Spleen (tissue), 11 donors: ENCODE results near the gene FAM114A1. TPM values are rescaled to one million over a fixed set of nuclear protein-coding genes. Genes with fewer than 3 reads are reported as not detected.

ENCODE experiments used
- DNase-seq: peaks from one replicate; pipeline ENCODE4 v3.0.0-alpha.2; 2020
- H3K27ac ChIP-seq, 8 donors: fragments of 200-600 bp; sonication (generic) in 7 of 8; 1 replicate in 4 of 8; 2 replicates in 4 of 8; pipeline versions ENCODE4 v1.5.0 to v1.8.0; 2016 to 2021; ENCODE audit warnings: inconsistent platforms in 4 of 8, mild to moderate bottlenecking in 4 of 8, moderate library complexity in 1 of 8
- H3K27me3 ChIP-seq, 7 donors: fragments of 200-600 bp; sonication (generic) in 6 of 7; replicated peaks in 1 of 7; 1 replicate in 4 of 7; 2 replicates in 3 of 7; pipeline versions ENCODE4 v1.5.0 to v1.8.0; 2016 to 2021; ENCODE audit warnings: inconsistent platforms in 3 of 7, mild to moderate bottlenecking in 1 of 7
- H3K36me3 ChIP-seq, 6 donors: fragments of 200-600 bp; sonication (generic) in 5 of 6; 1 replicate in 4 of 6; 2 replicates in 2 of 6; pipeline versions ENCODE4 v1.5.0 to v1.8.0; 2016 to 2021; ENCODE audit warnings: inconsistent platforms in 2 of 6
- H3K4me1 ChIP-seq, 6 donors: fragments of 200-600 bp; sonication (generic) in 5 of 6; 1 replicate in 3 of 6; 2 replicates in 3 of 6; pipeline versions ENCODE4 v1.5.0 to v1.8.0; 2016 to 2021; ENCODE audit warnings: inconsistent platforms in 3 of 6
- H3K4me3 ChIP-seq, 8 donors: fragments of 200-600 bp; sonication (generic) in 7 of 8; 1 replicate in 4 of 8; 2 replicates in 4 of 8; pipeline versions ENCODE4 v1.5.0 to v1.8.0; 2016 to 2021; ENCODE audit warnings: inconsistent platforms in 4 of 8, mild to moderate bottlenecking in 4 of 8, moderate library complexity in 2 of 8
- H3K9me3 ChIP-seq, 8 donors: fragments of 200-600 bp; sonication (generic) in 7 of 8; 1 replicate in 4 of 8; 2 replicates in 4 of 8; pipeline versions ENCODE4 v1.5.0 to v1.8.0; 2016 to 2021; ENCODE audit warnings: inconsistent platforms in 4 of 8
- CTCF ChIP-seq, 11 experiments: fragments of 200-600 bp in 7 of 11; fragments of 450-650 bp in 4 of 11; sonication (generic) in 4 of 11; IDR thresholded peaks in 8 of 11; conservative IDR thresholded peaks in 3 of 11; 1 replicate in 7 of 11; 2 replicates in 4 of 11; pipeline versions ENCODE4 v1.4.0 to v1.8.0; 2016 to 2021; ENCODE audit warnings: antibody characterized with exemption in 11 of 11, inconsistent platforms in 4 of 11, mild to moderate bottlenecking in 1 of 11
- POLR2A ChIP-seq, 3 donors: fragments of 450-650 bp; IDR thresholded peaks; one replicate each; pipeline ENCODE4 v1.5.1; 2017; ENCODE audit warnings: antibody characterized with exemption in 3 of 3, mild to moderate bottlenecking in 1 of 3
- POLR2AphosphoS5 ChIP-seq, 3 donors: sonication (generic); formaldehyde crosslinking; IDR thresholded peaks; one replicate each; pipeline ENCODE4 v1.5.1; 2017; ENCODE audit warnings: antibody characterized with exemption in 3 of 3
- WGBS, 5 donors: extraction: QIAGEN DNeasy Blood & Tissue Kit in 3 of 5; methylation state at CpG; one replicate each; pipeline versions ENCODE4 v1.1.5 to v1.1.7; 2013 to 2018; 5-methylcytosine and 5-hydroxymethylcytosine counted together
- intact Hi-C: fragments of 100-400 bp; cut with DNase I; formaldehyde crosslinking; loops from one replicate; pipeline ENCODE4 v1.15.0; 2023; ENCODE audit warnings: low total_unique reads
- polyA plus RNA-seq, 3 donors: library from polyadenylated mRNA; stranded (reverse); fragments of 200-250 nt; gene quantifications; one replicate each; pipeline ENCODE4 v1.2.1, GENCODE V29; 2013
- total RNA-seq, 7 donors: library from RNA; depleted of rRNA in 3 of 7; stranded (reverse); fragments of >200 nt in 3 of 7; fragmentation: NEBNext Ultra II Directional in 4 of 7; extraction: Animal tissue kit (Norgen Biotek cat#: 25700) in 4 of 7; gene quantifications; one replicate each; pipeline versions ENCODE4 v1.1.0 to v1.2.1, GENCODE V29; 2016 to 2021
- donor health status: healthy with polysubstance abuse.
- donor health status: DM: no; HTN: no; CAD: no; lungs with moderate emphysema.
- donor health status: DM: no; HTN: no; CAD: no.
- donor health status: Bipolar disorder and iron deficiency.
- donor health status: healthy.
- donor health status: DM: no; HTN: no; CAD: no.
- donor health status: DM: yes; HTN: yes; CAD: no.

Gene FAM114A1
- total and polyA plus RNA-seq, 10 donors: 3.9 to 50.2 (median 24.1) TPM

GRCh38 chr4:38928974-38929373, 61.4 kb downstream of the FAM114A1 start:
- 83 to 92% (median 91%) methylated on average over 9 of the region's 9 CpGs for WGBS, 5 donors
- intact Hi-C loops: no loop called here
- peaks cover 0 to 1% (median 0%) of the 10 kb centered on the region in 6 donors for H3K4me1 ChIP-seq
- H3K27ac ChIP-seq: no peak overlapping the region
- H3K9me3 ChIP-seq: no peaks in the 10 kb centered on the region
- no peaks in the 10 kb centered on the region for H3K27me3 ChIP-seq
- TF ChIP-seq POLR2A (IDR thresholded peaks at IDR 0.05) (no peak), CTCF (IDR thresholded peaks at IDR 0.05 in 8 of 11, conservative IDR thresholded peaks at IDR 0.05 in 3 of 11) (no peak), POLR2AphosphoS5 (IDR thresholded peaks at IDR 0.05) (no peak)
- H3K36me3 ChIP-seq: peaks cover 0 to 80% (median 20%) of the 10 kb centered on the region in 6 donors
- no peak overlapping the region for H3K4me3 ChIP-seq
- no peak for DNase-seq

GRCh38 chr4:38930204-38930603, 62.6 kb downstream of the FAM114A1 start:
- DNase-seq: no peak
- H3K9me3 ChIP-seq: no peaks in the 10 kb centered on the region
- H3K36me3 ChIP-seq: peaks cover 0 to 91% (median 20%) of the 10 kb centered on the region in 6 donors
- intact Hi-C loops: no loop called here
- H3K27ac ChIP-seq: no peak overlapping the region
- no peaks in the 10 kb centered on the region for H3K4me1 ChIP-seq
- no peak overlapping the region for H3K4me3 ChIP-seq
- TF ChIP-seq POLR2AphosphoS5 (IDR thresholded peaks at IDR 0.05) (no peak), POLR2A (IDR thresholded peaks at IDR 0.05) (no peak), CTCF (IDR thresholded peaks at IDR 0.05 in 8 of 11, conservative IDR thresholded peaks at IDR 0.05 in 3 of 11) (no peak)
- 38 to 81% (median 47%) methylated on average over 1 of the region's 1 CpG for WGBS, 5 donors
- no peaks in the 10 kb centered on the region for H3K27me3 ChIP-seq

GRCh38 chr4:38930707-38931106, 63.1 kb downstream of the FAM114A1 start:
- Histone ChIP-seq H3K9me3 (no peaks in the 10 kb centered on the region), H3K4me1 (no peaks in the 10 kb centered on the region), H3K27ac (no peak overlapping the region), H3K36me3 (peaks cover 0 to 96% (median 20%) of the 10 kb centered on the region in 6 donors), H3K4me3 (no peak overlapping the region), H3K27me3 (no peaks in the 10 kb centered on the region)
- intact Hi-C loops: no loop called here
- no peak for DNase-seq
- 88 to 90% (median 90%) methylated on average over 6 of the region's 6 CpGs for WGBS, 5 donors
- TF ChIP-seq POLR2A (IDR thresholded peaks at IDR 0.05): no peak
- no peak for TF ChIP-seq CTCF (IDR thresholded peaks at IDR 0.05 in 8 of 11, conservative IDR thresholded peaks at IDR 0.05 in 3 of 11)
- TF ChIP-seq POLR2AphosphoS5 (IDR thresholded peaks at IDR 0.05): no peak

GRCh38 chr4:38931125-38931524, 63.5 kb downstream of the FAM114A1 start:
- TF ChIP-seq POLR2A (IDR thresholded peaks at IDR 0.05) (no peak), POLR2AphosphoS5 (IDR thresholded peaks at IDR 0.05) (no peak), CTCF (IDR thresholded peaks at IDR 0.05 in 8 of 11, conservative IDR thresholded peaks at IDR 0.05 in 3 of 11) (no peak)
- Histone ChIP-seq H3K27me3 (no peaks in the 10 kb centered on the region), H3K36me3 (peaks cover 0 to 97% (median 21%) of the 10 kb centered on the region in 6 donors), H3K4me3 (no peak overlapping the region), H3K27ac (no peak overlapping the region), H3K9me3 (no peaks in the 10 kb centered on the region), H3K4me1 (no peaks in the 10 kb centered on the region)
- no peak for DNase-seq
- intact Hi-C loops: no loop called here
- WGBS, 5 donors: 71 to 88% (median 77%) methylated on average over 5 of the region's 5 CpGs
